SK-N-SH treated with all-trans-retinoic acid at 6 μM for 48 hours (cell line): Measurements from ENCODE around the gene TTC36.

ENCODE experiments used
- ATAC-seq: fragments of 200-7000 bp; cut with Tn5 transposase; 3 replicates; pipeline ENCODE4 v1.9.1; 2020; ENCODE audit warnings: mild to moderate bottlenecking, moderate library complexity
- BACH2 ChIP-seq: fragments of 250-450 bp; sonication (Bioruptor Pico); IDR thresholded peaks from 2 replicates; pipeline ENCODE4 v1.9.0; 2021; ENCODE audit warnings: mild to moderate bottlenecking, borderline replicate concordance
- CSDC2 ChIP-seq: fragments of 250-450 bp; sonication (Bioruptor Pico); IDR thresholded peaks from 2 replicates; pipeline ENCODE4 v1.5.0; 2020; ENCODE audit warnings: mild to moderate bottlenecking, moderate library complexity
- CSRNP3 ChIP-seq: fragments of 250-450 bp; sonication (Bioruptor Pico); IDR thresholded peaks from 2 replicates; pipeline ENCODE4 v1.5.1; 2021; ENCODE audit warnings: mild to moderate bottlenecking, moderate library complexity
- ESRRG ChIP-seq: fragments of 250-450 bp; sonication (Bioruptor Pico); IDR thresholded peaks from 2 replicates; pipeline ENCODE4 v1.6.1; 2021; ENCODE audit warnings: mild to moderate bottlenecking
- GLIS3 ChIP-seq: fragments of 250-450 bp; sonication (Bioruptor Pico); IDR thresholded peaks from 2 replicates; pipeline ENCODE4 v1.5.0; 2020; ENCODE audit warnings: mild to moderate bottlenecking, moderate library complexity
- ISL1 ChIP-seq: fragments of 250-450 bp; sonication (Bioruptor Pico); IDR thresholded peaks from 2 replicates; pipeline ENCODE4 v2.1.2; 2022; ENCODE audit warnings: mild to moderate bottlenecking, moderate library complexity
- OSR1 ChIP-seq: fragments of 250-450 bp; sonication (Bioruptor Pico); IDR thresholded peaks from 2 replicates; pipeline ENCODE4 v1.8.0; 2022; ENCODE audit warnings: moderate library complexity, mild to moderate bottlenecking, inconsistent platforms
- PATZ1 ChIP-seq: fragments of 250-450 bp; sonication (Bioruptor Pico); IDR thresholded peaks from 2 replicates; pipeline ENCODE4 v1.8.0; 2020; ENCODE audit warnings: mild to moderate bottlenecking, moderate library complexity, borderline replicate concordance
- PPARA ChIP-seq: fragments of 250-450 bp; sonication (Bioruptor Pico); IDR thresholded peaks from 2 replicates; pipeline ENCODE4 v1.5.0; 2020; ENCODE audit warnings: mild to moderate bottlenecking, borderline replicate concordance
- RARB ChIP-seq: fragments of 250-450 bp; sonication (Bioruptor Pico); IDR thresholded peaks from 2 replicates; pipeline ENCODE4 v1.8.0; 2021; ENCODE audit warnings: mild to moderate bottlenecking, moderate library complexity
- SNAI2 ChIP-seq: fragments of 250-450 bp; sonication (Bioruptor Pico); IDR thresholded peaks from 2 replicates; pipeline ENCODE4 v1.5.0; 2020; ENCODE audit warnings: mild to moderate bottlenecking, moderate library complexity
- TCF4 ChIP-seq: fragments of 250-450 bp; sonication (Bioruptor Pico); IDR thresholded peaks from 2 replicates; pipeline ENCODE4 v1.8.0; 2021; ENCODE audit warnings: mild to moderate bottlenecking, moderate library complexity, borderline replicate concordance
- TOX ChIP-seq: fragments of 250-450 bp; sonication (Bioruptor Pico); IDR thresholded peaks from 2 replicates; pipeline ENCODE4 v1.8.0; 2021; ENCODE audit warnings: mild to moderate bottlenecking, moderate library complexity, borderline replicate concordance
- TSHZ2 ChIP-seq: fragments of 250-450 bp; sonication (Bioruptor Pico); IDR thresholded peaks from 2 replicates; pipeline ENCODE4 v1.5.0; 2020; ENCODE audit warnings: mild to moderate bottlenecking, moderate library complexity
- ZC3H10 ChIP-seq: fragments of 250-450 bp; sonication (Bioruptor Pico); IDR thresholded peaks from 2 replicates; pipeline ENCODE4 v1.5.1; 2021; ENCODE audit warnings: mild to moderate bottlenecking, moderate library complexity
- ZFP3 ChIP-seq: fragments of 250-450 bp; sonication (Bioruptor Pico); IDR thresholded peaks from 2 replicates; pipeline ENCODE4 v1.5.0; 2020; ENCODE audit warnings: mild to moderate bottlenecking, moderate library complexity
- ZFP30 ChIP-seq: fragments of 450-650 bp; formaldehyde crosslinking; IDR thresholded peaks from 2 replicates; pipeline ENCODE4 v1.5.0; 2022; ENCODE audit warnings: mild to moderate bottlenecking, moderate library complexity
- ZNF565 ChIP-seq: fragments of 450-650 bp; formaldehyde crosslinking; conservative IDR thresholded peaks from 2 replicates; pipeline ENCODE4 v1.5.0; 2020; ENCODE audit warnings: low read depth, mild to moderate bottlenecking, moderate library complexity
- ZNF70 ChIP-seq: fragments of 450-650 bp; formaldehyde crosslinking; IDR thresholded peaks from 2 replicates; pipeline ENCODE4 v1.5.0; 2020; ENCODE audit warnings: mild to moderate bottlenecking, moderate library complexity
- ZNF8 ChIP-seq: fragments of 450-650 bp; formaldehyde crosslinking; IDR thresholded peaks from 2 replicates; pipeline ENCODE4 v1.5.0; 2020; ENCODE audit warnings: mild to moderate bottlenecking, moderate library complexity
- TF ChIP-seq, protein P1 (sequence below): fragments of 250-450 bp; sonication (Bioruptor Pico); IDR thresholded peaks from 2 replicates; pipeline ENCODE4 v1.5.1; 2020; ENCODE audit warnings: low read depth, mild to moderate bottlenecking, moderate library complexity

TTC36 gene

DNA sequence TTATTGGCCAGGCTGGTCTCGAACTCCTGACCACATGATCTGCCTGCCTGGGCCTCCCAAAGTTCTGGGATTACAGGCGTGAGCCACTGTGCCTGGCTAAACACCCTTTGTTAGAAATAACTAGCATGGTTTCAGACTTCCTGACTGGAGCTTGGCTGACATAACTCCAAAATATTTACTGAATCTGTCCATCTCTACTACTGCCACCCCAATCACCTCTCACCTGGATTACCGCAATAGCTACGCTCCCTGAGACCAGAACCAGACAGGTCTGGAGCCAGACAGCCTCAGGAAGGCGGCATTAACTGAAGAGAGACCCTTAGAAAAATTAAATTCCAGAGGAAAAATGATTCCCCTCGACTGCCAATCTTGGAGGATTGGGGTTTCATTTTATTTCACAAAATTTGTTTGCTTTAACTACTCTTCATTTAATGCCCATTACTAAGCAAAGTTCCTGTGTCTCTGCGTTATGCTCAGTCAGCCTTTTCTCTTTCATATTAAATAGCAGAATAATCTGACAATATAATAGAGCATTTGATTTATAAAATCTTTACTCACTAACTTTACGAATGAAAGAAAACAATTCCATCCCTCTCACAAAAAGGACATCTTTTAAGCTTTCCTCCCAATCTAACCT lies 16.9 kb downstream of the TTC36 start:
- no peak for ATAC-seq
- no peak for TF ChIP-seq GLIS3 (CRISPR knock-in tag)
- TF ChIP-seq RARB (CRISPR knock-in tag): no peak
- TF ChIP-seq ZC3H10: no peak
- TF ChIP-seq OSR1 (CRISPR knock-in tag): no peak
- no peak for TF ChIP-seq ESRRG (CRISPR knock-in tag)
- no peak for TF ChIP-seq ISL1 (CRISPR knock-in tag)
- no peak for TF ChIP-seq SNAI2 (CRISPR knock-in tag)
- no peak for TF ChIP-seq ZFP30 (CRISPR knock-in tag)
- no peak for TF ChIP-seq TOX (CRISPR knock-in tag)
- TF ChIP-seq CSRNP3: no peak
- TF ChIP-seq ZFP3 (CRISPR knock-in tag): no peak
- TF ChIP-seq PPARA (CRISPR knock-in tag): no peak
- no peak for TF ChIP-seq ZNF70
- TF ChIP-seq ZNF8: no peak
- TF ChIP-seq, all 23 proteins: peak for 0

- no peak for TF ChIP-seq ZNF565 (CRISPR knock-in tag)
- TF ChIP-seq, all 23 proteins: peak for 0
Observed at GRCh38 chr11:118544647-118545010, 17.4 kb downstream of the TTC36 start.

GRCh38 chr11:118545533-118545932 lies 18.3 kb downstream of the TTC36 start:
- no peak for ATAC-seq
- TF ChIP-seq CSDC2 (no peak), OSR1 (CRISPR knock-in tag) (no peak), ZNF70 (no peak), TSHZ2 (CRISPR knock-in tag) (no peak), ZNF8 (no peak), PPARA (CRISPR knock-in tag) (no peak), TCF4 (no peak), ISL1 (CRISPR knock-in tag) (no peak), ZC3H10 (no peak), SNAI2 (CRISPR knock-in tag) (no peak), PATZ1 (CRISPR knock-in tag) (no peak), ZFP3 (CRISPR knock-in tag) (no peak), RARB (CRISPR knock-in tag) (no peak)
- TF ChIP-seq, protein P1, sequence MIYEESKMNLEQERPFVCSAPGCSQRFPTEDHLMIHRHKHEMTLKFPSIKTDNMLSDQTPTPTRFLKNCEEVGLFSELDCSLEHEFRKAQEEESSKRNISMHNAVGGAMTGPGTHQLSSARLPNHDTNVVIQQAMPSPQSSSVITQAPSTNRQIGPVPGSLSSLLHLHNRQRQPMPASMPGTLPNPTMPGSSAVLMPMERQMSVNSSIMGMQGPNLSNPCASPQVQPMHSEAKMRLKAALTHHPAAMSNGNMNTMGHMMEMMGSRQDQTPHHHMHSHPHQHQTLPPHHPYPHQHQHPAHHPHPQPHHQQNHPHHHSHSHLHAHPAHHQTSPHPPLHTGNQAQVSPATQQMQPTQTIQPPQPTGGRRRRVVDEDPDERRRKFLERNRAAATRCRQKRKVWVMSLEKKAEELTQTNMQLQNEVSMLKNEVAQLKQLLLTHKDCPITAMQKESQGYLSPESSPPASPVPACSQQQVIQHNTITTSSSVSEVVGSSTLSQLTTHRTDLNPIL (CRISPR knock-in tag): no peak

More at GRCh38 chr11:118544647-118545010, 17.4 kb downstream of the TTC36 start:
- no peak for ATAC-seq

DNA sequence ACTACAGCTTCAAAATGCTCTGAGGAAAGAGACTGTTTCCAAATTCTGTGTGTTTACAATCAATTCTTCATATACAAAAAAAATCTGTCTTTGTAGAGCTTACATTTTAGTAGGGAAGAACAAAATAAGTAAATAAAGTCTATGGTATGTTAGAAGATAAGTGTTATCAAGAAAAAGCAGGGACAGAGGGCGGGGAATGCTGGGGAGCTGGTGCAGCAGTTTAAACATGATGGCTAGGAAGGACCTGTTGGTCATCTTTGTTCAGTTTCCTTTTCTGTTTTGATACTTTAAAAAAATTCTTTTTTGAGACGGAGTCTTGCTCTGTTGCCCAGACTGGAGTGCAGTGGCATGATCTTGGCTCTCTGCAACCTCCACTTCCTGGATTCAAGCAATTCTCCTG lies 19.9 kb downstream of the TTC36 start:
- TF ChIP-seq ISL1 (CRISPR knock-in tag) (no peak), BACH2 (CRISPR knock-in tag) (no peak), ZFP30 (CRISPR knock-in tag) (no peak), TCF4 (no peak), SNAI2 (CRISPR knock-in tag) (no peak), RARB (CRISPR knock-in tag) (no peak), ESRRG (CRISPR knock-in tag) (no peak), TSHZ2 (CRISPR knock-in tag) (no peak), ZFP3 (CRISPR knock-in tag) (no peak)
- TF ChIP-seq, protein P1 (CRISPR knock-in tag): no peak
- no peak for ATAC-seq
